Stimulated activated CD4-positive, alpha-beta T cell treated with anti-CD3 and anti-CD28 coated beads, Interleukin-1b, Interleukin-23, amount 100 ng/mL, for 24 hours (primary cell): ENCODE data around the gene AOC3.

Experiments used
- DNase-seq, 4 experiments: peaks; one replicate each; pipeline ENCODE4 v3.0.0-alpha.2; 2020; ENCODE audit warnings: low read depth in 4 of 4, low spot score in 1 of 4

The AOC3 gene

DNA sequence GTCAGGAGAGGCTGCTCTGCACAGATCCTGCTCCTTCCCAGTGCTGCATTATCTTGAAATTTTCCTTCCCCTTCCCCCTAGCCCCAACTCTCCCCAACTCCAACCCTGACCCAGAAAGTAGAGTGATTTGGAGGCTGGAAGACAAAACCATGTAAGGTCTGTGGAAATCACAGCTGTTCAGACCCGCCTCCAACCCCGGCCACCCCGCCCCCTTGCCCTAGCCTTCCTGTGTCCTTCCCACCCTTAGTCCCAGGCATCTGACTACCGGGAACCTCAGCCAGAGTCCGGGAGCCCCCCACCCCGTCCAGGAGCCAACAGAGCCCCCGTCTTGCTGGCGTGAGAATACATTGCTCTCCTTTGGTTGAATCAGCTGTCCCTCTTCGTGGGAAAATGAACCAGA lies at the start of gene AOC3:
TSS of gene AOC3 (plus strand) at position 246 of the 400 bp plus-strand sequence. CDS start at position 391, 145 bp downstream.
- no peak for DNase-seq

- DNase-seq = no peak
Measured at GRCh38 chr17:42803074-42803883, 47.7 kb upstream of the AOC3 start.

- no peak for DNase-seq
Measured at GRCh38 chr17:42804918-42805367, 46.1 kb upstream of the AOC3 start.

DNA sequence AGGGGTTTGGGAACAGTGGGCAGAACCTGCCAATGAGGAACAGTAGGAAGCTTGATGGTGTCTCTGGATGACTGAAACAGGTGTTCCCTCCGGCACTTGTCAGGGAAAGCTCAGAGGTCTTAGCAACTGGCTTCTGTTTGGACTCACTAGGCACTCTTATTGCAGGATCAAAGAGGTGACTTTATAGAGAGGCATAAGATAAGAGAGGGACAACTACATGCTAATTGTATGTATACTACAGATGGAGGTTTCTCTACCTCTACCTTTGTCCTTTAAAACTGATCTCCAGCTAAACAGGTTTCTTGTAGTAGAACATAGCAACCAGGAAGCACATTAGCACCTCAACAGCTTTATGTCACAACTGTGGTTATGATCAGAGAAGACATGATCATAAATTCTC lies 44.8 kb upstream of the AOC3 start:
- no peak for DNase-seq

- DNase-seq = no peak
Measured at GRCh38 chr17:42809250-42809649, 41.7 kb upstream of the AOC3 start.

DNA sequence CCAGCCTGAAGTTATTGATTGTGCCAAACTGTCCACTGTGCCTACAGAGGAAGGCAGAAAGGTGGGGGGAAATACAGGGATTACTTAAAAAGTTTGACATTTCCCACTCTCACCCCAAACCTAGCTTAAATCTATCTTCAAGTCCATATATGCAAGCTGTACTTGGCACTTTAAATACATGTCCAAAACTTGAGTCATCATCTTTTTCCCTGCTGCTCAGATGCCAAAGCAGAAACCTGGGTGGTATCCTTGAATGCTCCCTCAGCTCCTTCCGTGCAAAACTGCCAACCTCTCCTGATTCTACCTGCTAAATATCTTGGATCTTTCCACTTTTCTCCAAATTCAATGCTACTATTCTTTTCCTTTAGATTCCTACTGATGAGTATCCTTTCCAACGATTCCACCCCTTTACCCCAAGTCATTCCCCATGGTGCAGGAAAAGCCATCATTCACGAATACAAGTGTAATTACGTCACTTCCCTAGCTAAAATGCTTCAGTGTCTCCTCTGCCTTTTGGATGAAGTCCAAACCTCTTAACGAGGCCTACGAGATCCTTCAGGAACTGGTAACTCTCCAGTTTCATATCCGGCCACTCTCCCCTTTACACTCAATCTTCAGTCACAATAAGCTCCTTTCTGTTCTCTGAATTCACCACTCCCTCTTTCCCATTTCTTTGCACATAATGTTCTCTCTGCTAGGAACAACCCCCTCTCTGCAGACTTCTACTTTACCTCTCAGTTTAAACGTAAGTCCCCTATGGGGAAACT lies 36.2 kb upstream of the AOC3 start:
- no peak for DNase-seq

- no peak for DNase-seq
Measured at GRCh38 chr17:42817866-42818265, 33.1 kb upstream of the AOC3 start.

DNA sequence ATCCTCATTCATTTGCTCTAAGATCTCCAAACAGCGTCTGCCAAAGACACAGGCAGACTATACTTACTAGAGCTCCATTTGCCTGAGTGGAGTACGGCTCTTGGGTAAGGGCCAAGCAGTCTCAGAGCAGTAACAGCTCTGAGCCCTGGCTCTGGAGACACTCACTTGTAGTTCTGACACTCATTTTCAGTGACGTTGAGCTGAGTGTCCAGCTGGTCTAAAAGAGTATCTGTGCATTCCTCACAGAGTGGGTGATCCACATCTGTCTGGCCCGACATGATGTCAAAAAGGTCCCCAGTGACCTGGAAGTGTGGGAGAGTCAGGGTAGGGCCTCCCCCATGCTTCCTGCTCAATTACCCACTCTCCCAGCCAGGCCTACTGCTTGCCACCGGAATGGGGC lies 32.6 kb upstream of the AOC3 start:
- DNase-seq = no peak

GRCh38 chr17:42819939-42820535 lies 31.0 kb upstream of the AOC3 start:
- DNase-seq = peak; percentile 35 to 55 (median 49)

GRCh38 chr17:42821176-42821575 lies 29.8 kb upstream of the AOC3 start:
- DNase-seq = no peak

- no peak for DNase-seq
Measured at GRCh38 chr17:42827472-42827871, 23.5 kb upstream of the AOC3 start.

GRCh38 chr17:42830971-42831370 lies 20.0 kb upstream of the AOC3 start:
- no peak for DNase-seq

DNA sequence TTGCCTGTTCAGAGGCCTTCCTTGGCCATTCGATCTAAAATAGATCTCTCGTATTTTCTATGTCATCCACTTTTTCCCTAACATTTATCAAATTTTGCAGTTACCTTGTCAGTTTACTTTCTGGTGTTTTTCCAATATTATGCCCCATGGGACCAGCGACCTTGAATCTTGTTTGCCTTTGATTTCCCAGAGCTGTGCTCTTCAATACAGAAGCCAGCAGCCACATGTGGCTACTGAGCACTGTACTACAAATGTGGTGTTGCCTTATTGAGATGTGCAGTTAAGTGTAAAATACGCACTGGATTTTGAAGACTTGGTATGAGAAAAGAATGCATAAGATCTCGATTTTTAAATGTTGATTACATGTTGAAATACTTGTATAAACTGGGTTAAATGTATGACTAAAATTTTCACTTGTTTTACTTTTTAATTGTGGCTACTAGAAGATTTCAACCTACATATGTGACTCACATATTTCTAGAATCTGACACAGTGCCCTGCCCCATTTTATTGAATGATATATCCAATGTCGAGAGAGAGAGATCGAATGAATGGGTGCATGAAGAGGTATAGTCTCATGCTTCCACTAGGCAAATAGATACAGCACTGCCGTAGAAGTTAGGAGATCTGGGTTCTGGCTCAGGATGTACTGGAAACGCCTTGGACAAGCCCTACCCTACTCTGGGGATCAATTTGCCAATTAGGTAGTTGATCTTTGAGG lies 18.6 kb upstream of the AOC3 start:
- DNase-seq = no peak

DNA sequence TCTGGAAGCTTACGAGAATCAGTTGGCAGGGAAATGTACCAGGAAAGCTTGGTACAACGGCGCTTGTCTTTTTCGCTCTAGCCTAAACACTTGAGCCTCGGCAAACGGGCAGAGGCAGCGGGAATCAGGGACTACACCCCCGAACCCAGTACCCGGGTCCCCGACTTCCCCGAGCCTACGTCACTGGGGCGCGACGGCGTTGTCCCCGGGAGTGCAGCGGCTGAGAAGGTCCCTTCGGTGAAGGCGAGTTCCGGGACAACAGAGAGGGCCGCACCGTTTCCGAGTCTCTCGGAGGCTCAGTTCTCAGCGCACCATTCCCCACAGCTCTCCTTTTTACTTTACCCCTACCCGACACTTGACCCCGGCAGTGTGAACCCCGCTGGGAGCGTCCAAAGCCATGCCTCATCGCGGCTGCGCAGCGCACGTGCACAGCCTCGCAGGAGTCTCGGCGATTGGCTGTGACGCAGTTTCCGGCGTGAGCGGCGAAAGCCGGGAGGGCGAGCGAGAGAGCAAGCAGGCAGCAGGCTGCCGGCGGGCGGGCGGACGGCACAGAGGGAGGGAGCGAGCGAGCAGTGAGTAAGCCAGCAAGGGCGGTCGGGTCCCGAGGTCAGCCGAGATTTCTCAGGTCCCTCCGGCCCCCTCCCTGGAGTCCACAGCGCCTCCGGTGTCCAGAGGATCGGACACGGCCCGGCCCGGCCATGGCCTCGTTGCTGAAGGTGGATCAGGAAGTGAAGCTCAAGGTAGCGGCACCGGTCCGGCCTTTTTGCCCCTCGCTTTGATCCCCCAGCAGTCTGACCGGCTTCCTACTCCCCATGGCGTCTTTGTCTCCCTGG lies 17.8 kb upstream of the AOC3 start, which contains the start of gene PSME3:
TSS of gene PSME3 (plus strand) at position 464 of the 833 bp plus-strand sequence. CDS start at position 699, 235 bp downstream.
- DNase-seq = peak; percentile 73 to 86 (median 85)

DNA sequence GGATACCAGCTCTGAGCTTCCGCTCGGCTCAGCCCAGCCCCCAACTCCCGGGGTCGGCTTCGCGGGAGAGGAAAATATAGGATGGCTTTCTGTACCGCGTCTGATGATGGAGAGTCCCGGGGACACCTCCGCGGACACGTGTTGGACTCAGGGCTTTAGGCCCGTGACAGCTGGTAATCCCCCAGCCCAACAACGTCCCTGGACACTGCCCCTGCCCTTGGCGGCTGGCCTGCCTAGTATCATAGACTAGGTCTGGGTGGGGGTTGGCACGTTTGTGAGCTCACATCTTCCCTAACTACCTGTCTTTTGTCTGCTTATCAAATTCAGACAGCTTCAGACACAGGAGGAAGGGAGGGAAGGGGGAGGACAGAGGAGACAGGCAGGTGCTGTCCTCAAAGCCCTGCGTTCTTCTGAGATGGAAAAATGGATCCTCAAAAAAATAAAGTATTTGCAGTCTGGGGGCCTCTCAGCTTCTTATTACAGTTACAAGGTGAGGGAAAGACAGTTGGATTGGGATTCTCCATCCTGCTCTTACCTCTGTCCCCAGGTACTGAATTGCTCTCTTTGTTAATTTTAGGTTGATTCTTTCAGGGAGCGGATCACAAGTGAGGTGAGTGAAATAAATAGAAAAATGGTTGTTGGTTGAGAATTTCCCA lies 17.1 kb upstream of the AOC3 start:
- no peak for DNase-seq

- no peak for DNase-seq
Measured at GRCh38 chr17:42835732-42836131, 15.3 kb upstream of the AOC3 start.

DNA sequence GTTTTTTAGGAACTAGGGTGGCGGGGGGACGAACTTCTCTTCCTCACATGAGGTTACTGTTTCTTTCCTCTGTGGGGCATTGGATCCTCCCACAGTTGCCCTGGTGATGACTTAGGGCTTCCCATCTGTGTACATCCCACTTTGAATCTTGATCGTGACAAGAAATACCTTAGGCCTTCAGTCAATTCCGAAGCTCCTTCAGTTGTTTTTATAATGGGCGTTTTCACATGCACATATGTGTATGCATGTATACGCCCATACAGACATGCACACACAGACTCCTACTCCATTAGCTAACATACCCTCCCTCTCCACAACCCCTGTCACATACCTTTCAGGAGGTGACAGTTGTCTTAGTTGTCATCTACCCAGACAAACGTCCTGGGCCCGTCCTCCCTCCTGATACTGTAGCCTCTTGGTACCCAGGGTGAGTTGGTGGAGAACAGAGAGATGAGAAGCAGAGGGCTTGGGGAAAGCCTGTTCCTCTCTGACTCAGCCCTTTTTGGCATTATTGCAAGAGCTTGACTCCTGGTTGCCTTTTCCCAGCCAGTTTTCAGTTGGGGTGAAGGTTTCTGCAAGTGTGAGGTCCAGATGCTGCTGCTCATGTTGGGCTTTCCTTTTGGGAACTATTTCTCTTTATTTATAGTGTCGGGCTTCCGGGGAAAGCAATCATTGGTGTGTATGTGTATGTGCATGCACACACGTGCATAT lies 8.9 kb upstream of the AOC3 start:
- no peak for DNase-seq

- no peak for DNase-seq
Measured at GRCh38 chr17:42843358-42843934, 7.6 kb upstream of the AOC3 start.

- no peak for DNase-seq
Measured at GRCh38 chr17:42844271-42844670, 6.7 kb upstream of the AOC3 start, which contains the start of gene AOC2. AOC2 (plus strand) TSS chr17:42844580; CDS start chr17:42844627, 47 bp downstream.
